GM12872 (cell line): ENCODE results near the gene RHO.

Source experiments
- TF ChIP-seq, protein P1 (sequence below): IDR thresholded peaks from 3 replicates; pipeline ENCODE4 v1.5.1; 2011; ENCODE audit warnings: low read depth, mild to moderate bottlenecking, low read length, moderate library complexity; ENCODE audit not compliant: insufficient read depth

The RHO gene

DNA sequence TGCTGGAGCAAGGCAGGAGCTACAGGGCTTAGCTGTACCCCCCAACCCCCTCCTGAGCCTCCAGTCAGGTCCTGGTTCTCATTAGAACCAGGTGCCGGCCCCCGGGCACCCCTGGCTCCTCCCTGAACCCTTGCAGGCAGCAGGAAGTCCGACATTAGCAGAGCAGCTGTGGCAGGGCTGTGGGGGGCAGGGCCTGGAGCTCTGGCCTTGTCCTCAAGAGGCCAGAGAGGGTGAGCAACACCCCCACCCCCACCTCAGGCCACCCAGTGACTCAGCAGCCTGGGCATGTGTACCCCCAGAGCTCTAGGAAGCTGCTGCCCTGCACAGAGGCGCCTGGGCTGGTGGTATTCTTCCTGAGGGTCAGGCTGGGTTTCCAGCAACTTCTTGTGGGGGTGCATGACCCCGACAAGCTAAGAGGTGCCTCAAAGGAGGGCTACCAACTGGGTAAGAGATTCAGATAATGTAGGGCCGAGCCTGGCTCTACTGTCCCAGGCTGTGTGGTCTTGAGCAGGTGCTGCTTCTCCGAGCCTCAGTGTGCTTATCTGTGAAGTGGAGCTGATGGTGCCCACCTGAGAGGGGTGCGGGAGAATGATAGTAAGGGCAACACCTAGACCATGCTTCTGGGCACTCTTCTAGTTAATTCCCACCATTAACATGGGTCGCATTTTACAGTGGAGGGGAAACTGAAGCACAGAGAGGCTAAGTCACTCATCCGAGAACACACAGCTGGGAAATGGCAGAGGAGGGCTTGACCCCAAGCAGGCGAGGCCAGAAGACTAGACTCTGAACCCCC lies 30.5 kb downstream of the RHO start:
- TF ChIP-seq, protein P1, sequence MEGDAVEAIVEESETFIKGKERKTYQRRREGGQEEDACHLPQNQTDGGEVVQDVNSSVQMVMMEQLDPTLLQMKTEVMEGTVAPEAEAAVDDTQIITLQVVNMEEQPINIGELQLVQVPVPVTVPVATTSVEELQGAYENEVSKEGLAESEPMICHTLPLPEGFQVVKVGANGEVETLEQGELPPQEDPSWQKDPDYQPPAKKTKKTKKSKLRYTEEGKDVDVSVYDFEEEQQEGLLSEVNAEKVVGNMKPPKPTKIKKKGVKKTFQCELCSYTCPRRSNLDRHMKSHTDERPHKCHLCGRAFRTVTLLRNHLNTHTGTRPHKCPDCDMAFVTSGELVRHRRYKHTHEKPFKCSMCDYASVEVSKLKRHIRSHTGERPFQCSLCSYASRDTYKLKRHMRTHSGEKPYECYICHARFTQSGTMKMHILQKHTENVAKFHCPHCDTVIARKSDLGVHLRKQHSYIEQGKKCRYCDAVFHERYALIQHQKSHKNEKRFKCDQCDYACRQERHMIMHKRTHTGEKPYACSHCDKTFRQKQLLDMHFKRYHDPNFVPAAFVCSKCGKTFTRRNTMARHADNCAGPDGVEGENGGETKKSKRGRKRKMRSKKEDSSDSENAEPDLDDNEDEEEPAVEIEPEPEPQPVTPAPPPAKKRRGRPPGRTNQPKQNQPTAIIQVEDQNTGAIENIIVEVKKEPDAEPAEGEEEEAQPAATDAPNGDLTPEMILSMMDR: no peak

GRCh38 chr3:129559565-129560079 lies 31.2 kb downstream of the RHO start:
- TF ChIP-seq, protein P1: no peak

- TF ChIP-seq, protein P1: no peak
Measured at GRCh38 chr3:129560269-129560787, 31.9 kb downstream of the RHO start.

DNA sequence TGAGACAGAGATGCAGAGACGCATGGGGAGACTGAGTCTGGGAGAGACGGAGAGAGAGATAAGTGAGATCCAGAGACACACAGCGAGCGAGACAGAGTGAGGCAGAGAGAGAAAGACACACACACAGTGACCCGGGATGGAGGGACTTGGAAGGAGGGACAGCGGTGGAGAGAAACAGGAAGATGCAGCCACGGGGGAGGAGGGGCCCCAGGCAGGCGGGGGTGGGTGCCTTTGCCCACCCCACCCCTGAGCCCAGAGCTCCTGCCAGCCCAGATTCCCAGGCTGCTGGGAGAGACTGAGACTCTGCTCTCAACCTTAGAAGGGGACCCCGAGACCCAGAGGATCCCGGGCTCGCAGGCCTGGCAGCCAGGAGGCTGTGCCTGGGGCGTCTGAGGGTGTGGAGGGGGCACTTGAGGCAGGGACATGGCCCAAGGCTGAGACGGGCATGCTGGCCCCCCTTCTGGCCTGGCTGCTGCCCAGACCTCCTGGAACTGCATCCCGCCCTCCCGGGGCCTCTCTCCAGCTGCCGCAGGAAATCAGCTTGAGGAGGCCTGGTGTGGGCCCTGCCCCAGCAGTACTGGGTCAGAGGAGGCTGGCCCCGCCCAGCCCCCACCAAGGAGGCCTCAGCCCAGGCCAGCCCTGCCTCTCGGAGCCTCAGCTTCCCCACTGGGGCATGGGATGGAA lies 32.6 kb downstream of the RHO start:
- TF ChIP-seq, protein P1: no peak

DNA sequence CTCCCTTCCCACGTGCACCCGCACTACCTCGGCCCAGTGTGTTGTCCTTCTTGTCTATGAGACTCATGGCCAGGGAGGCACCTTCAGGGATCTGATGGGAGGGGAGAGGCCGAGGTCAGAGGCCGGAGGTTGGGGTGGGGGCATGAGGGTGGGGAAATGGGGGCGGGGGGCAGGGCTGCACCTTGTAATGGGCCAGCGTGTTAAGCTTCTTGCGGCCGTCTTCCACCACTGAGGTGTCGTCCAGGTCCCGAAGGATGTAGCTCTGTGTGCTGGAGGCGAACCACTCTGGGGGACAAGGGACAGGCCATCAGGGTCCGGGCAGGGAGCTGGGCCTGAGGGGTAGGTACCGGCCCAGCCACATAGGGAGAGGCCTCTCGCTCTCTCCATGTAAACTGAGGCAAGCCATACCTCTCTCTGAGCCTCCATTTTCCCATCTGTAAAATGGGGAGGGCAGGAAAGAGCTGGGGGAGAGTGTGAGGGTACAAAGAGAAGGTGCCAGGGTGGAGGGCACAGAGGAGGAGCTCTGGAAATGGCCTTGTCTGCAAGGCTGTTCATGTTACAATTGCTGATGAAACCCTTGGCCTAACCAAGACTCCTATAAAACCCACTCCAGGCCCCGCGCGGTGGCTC lies 33.3 kb downstream of the RHO start:
- TF ChIP-seq, protein P1: no peak

DNA sequence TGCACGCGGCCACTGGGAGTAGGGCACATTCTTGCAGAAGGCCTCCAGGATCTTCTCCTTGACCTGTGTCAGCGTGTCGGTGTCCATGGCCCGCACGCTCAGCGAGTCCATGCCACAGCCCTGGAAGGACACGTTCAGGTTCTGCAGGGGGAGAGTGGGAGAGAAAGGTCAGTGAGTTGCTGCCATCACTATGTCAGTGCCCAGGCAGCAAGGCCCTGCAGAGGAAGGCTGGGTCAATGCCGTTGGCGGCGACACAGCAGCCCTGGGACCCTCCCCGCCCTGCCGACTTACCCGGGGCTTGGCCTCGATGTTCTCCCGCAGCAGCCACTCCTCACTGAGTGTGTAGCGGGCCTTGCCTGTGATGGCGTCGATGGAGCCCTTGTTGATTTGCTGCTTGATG lies 34.4 kb downstream of the RHO start:
- TF ChIP-seq, protein P1: no peak

DNA sequence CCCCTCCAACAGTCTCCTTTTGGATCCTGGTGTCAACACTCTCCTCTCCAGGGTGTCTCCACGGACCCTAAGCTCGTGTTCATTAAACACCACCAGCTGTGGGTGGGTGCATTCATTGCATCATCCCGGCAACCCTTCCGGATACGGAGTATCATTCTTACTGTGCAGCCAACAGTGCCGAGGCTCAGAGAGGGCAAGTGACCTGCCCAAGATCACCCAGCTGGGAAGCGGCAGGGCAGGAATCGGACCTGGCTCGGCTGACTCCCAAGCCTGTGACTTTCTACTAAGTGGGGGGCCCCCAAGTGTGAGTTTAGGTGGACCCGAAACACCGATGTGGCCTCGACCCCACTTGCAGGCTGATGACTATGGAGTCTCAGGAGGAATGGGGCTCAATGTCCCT lies 34.9 kb downstream of the RHO start:
- TF ChIP-seq, protein P1: no peak
